ENCODE measurements around the gene IQSEC2. TPM values are rescaled to one million over a fixed set of nuclear protein-coding genes. Genes with fewer than 3 reads are reported as not detected.
A peak's percentile ranks its signal among the peaks of the same experiment; 100 is the strongest.

Gene IQSEC2
- total and polyA plus RNA-seq, 2 of the 4 experiments (the other 2 are of a cell fraction), result 2.5 to 11.4 TPM

DNA sequence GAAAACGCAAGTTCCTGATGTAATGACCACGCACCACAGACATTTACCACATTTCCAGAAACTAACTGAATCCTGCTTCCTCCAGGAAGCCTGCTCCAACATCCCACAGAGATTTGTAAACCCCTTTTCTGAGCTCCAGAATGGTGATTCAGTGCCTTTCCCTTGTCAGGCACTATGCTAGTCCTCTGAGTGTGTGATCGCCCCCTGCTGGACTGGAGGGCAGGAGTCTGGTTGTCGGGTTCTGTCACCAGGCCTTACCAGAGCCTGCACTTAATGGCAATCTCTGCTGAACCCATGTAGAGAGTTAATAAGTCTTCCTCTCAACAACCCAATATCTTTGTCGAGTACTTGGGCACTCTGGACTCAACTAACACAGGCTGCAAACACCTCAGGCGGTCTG lies 41.9 kb downstream of the IQSEC2 start:
- H3K9me1 ChIP-seq (ENCODE audit: insufficient read depth, low read length), result no peaks in the 10 kb centered on the region; the same call in 1 of the 2 replicates
- no peak; the same call in 1 of the 2 replicates for ATAC-seq (ENCODE audit: low read depth)
- TF ChIP-seq SMC3 (IDR thresholded peaks at IDR 0.05; ENCODE audit: low read depth, low read length), result no peak
- TF ChIP-seq, protein P1, sequence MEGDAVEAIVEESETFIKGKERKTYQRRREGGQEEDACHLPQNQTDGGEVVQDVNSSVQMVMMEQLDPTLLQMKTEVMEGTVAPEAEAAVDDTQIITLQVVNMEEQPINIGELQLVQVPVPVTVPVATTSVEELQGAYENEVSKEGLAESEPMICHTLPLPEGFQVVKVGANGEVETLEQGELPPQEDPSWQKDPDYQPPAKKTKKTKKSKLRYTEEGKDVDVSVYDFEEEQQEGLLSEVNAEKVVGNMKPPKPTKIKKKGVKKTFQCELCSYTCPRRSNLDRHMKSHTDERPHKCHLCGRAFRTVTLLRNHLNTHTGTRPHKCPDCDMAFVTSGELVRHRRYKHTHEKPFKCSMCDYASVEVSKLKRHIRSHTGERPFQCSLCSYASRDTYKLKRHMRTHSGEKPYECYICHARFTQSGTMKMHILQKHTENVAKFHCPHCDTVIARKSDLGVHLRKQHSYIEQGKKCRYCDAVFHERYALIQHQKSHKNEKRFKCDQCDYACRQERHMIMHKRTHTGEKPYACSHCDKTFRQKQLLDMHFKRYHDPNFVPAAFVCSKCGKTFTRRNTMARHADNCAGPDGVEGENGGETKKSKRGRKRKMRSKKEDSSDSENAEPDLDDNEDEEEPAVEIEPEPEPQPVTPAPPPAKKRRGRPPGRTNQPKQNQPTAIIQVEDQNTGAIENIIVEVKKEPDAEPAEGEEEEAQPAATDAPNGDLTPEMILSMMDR (conservative IDR thresholded peaks at IDR 0.05; ENCODE audit: low read depth, low read length), result peak; percentile 20; the same call in 1 of the 2 replicates

More for the DNA sequence above, 41.9 kb downstream of the IQSEC2 start:
- Histone ChIP-seq H2BK15ac (ENCODE audit: low read depth, low read length) (no peak overlapping the region), H2AFZ (replicated peaks; ENCODE audit: low read length, poor library complexity) (no peak overlapping the region), H3K14ac (replicated peaks; ENCODE audit: low read depth, low read length) (no peak overlapping the region), H3K56ac (ENCODE audit: extremely low read depth, insufficient read depth, low read length) (no peak overlapping the region), H3K36me3 (ENCODE audit: control insufficient read depth, insufficient read depth, low read length) (peaks cover 16% of the 10 kb centered on the region; the same call in 1 of the 2 replicates), H3K4me3 (ENCODE audit: insufficient read depth, low read depth, low read length) (no peak overlapping the region), H4K8ac (ENCODE audit: low read depth in 2 of 2, low read length in 2 of 2) (no peak overlapping the region), H3K18ac (ENCODE audit: low read depth, low read length) (no peak overlapping the region), H3K9me3 (ENCODE audit: control insufficient read depth, insufficient read depth, low read length) (no peaks in the 10 kb centered on the region), H2BK20ac (ENCODE audit: low read depth, low read length) (no peak overlapping the region), H4K5ac (ENCODE audit: low read depth, low read length) (no peak overlapping the region), H3K27ac (ENCODE audit: insufficient read depth, low read length) (no peak overlapping the region), H2BK120ac (ENCODE audit: low read depth, low read length) (no peak overlapping the region), H3K4me1 (ENCODE audit: control insufficient read depth, insufficient read depth, low read length) (no peaks in the 10 kb centered on the region), H2AK5ac (ENCODE audit: low read depth, low read length) (no peak overlapping the region), H2AK9ac (replicated peaks; ENCODE audit: low read depth, low read length, poor library complexity) (peak overlapping the region; percentile 37), H4K91ac (ENCODE audit: insufficient read depth, low read depth, low read length) (no peak overlapping the region), H3K9ac (ENCODE audit: low read depth, low read length) (no peak overlapping the region), H3K23ac (ENCODE audit: low read depth, low read length) (no peak overlapping the region), H2BK5ac (ENCODE audit: low read depth, low read length, poor library complexity, severe bottlenecking) (no peak overlapping the region), H3K79me1 (ENCODE audit: low read depth in 1 of 2, low read length in 2 of 2) (no peaks in the 10 kb centered on the region), H3K4me2 (ENCODE audit: low read depth, low read length) (no peak overlapping the region), H4K20me1 (ENCODE audit: insufficient read depth, low read length) (no peaks in the 10 kb centered on the region), H3K4ac (ENCODE audit: low read depth, low read length) (no peak overlapping the region), H3K27me3 (ENCODE audit: control insufficient read depth, insufficient read depth, low read length) (peaks cover 18% of the 10 kb centered on the region; the same call in 1 of the 2 replicates)
- no TSS peak for BruUV-seq (replicated peaks)
- CTCF ChIA-PET, result no interaction called here
- dilution Hi-C loops (cut with HindIII; ENCODE audit: low sequenced_read_pairs, unreplicated experiment), result no loop called here
- POLR2A ChIA-PET (ENCODE audit: unreplicated experiment), result no interaction called here
- intact Hi-C loops (cut with micrococcal nuclease), result no loop called here
- 60% methylated on average over 1 of the region's 6 CpGs; no CpG with 5 or more reads in 1 of the 2 experiments for WGBS, 2 experiments (ENCODE audit: extremely low coverage in 2 of 2, insufficient read length in 1 of 2)
- DNase-seq, result no peak
- in situ Hi-C loops (cut with MboI; ENCODE audit: low sequenced_read_pairs), result no loop called here
